Measurements from ENCODE around the gene MAGED2.

DNA sequence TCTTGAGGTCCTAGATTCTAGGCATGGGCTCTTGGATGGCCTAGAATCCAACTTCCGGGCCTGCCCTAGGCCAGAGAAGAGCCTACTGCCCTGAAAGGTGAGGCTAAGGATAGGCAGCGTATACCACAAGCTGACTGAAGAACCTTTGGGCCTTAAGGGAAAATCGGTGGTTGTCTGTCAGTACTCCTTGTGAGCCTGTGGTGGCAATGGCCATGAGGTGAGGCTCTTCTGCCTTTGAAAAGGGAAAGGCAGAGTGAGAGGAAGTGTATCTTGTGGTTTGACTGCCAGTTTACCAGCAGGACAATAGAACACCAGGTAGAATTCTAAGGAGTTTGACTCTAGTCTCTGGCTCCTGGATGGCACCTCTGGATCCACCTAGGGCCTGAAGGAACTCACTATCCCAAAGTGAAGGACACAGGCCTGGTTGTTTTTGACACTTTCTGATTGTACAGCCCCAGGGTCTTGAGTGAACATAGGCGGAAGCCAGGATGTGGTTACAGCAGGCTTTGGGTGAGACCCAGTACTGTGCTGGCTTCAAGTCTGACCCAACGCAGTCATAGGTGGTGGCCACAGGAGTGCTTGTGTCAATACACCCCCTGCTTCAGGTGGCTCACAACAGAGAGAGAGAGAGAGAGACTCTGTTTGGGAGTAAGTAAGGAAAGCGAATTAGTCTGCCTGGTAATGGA lies 30.4 kb upstream of the MAGED2 start:
- TF ChIP-seq, protein P1, sequence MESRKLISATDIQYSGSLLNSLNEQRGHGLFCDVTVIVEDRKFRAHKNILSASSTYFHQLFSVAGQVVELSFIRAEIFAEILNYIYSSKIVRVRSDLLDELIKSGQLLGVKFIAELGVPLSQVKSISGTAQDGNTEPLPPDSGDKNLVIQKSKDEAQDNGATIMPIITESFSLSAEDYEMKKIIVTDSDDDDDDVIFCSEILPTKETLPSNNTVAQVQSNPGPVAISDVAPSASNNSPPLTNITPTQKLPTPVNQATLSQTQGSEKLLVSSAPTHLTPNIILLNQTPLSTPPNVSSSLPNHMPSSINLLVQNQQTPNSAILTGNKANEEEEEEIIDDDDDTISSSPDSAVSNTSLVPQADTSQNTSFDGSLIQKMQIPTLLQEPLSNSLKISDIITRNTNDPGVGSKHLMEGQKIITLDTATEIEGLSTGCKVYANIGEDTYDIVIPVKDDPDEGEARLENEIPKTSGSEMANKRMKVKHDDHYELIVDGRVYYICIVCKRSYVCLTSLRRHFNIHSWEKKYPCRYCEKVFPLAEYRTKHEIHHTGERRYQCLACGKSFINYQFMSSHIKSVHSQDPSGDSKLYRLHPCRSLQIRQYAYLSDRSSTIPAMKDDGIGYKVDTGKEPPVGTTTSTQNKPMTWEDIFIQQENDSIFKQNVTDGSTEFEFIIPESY (IDR thresholded peaks at IDR 0.05; ENCODE audit: extremely low read depth, insufficient replicate concordance, low read length), result no peak
- TF ChIP-seq EGR1 (IDR thresholded peaks at IDR 0.05; ENCODE audit: low read depth) (no peak), JUND (IDR thresholded peaks at IDR 0.05) (no peak)

Data from HCT116 (cell line).